MM.1S (cell line): ENCODE measurements around the gene SCP2.

Source experiments
- DNase-seq: peaks from one replicate; pipeline ENCODE4 v3.0.0-alpha.2; 2015
- H2AFZ ChIP-seq: fragments of 300-600 bp; sonication (generic); 2 replicates; pipeline ENCODE4 v1.6.0; 2016; ENCODE audit warnings: antibody characterized with exemption, low read length
- H3F3A ChIP-seq: fragments of 300-600 bp; sonication (generic); 2 replicates; pipeline ENCODE4 v1.6.1; 2016; ENCODE audit warnings: mild to moderate bottlenecking, antibody characterized with exemption, low read length, moderate library complexity, mixed read lengths; ENCODE audit not compliant: insufficient read depth
- H3K27ac ChIP-seq: fragments of 300-600 bp; sonication (generic); 2 replicates; pipeline ENCODE4 v1.5.1; 2016; ENCODE audit warnings: mild to moderate bottlenecking, low read length
- H3K27me3 ChIP-seq: fragments of 300-600 bp; sonication (generic); replicated peaks from 2 replicates; pipeline ENCODE4 v1.6.0; 2016; ENCODE audit warnings: low read length; ENCODE audit not compliant: insufficient read depth
- H3K36me3 ChIP-seq: fragments of 300-600 bp; sonication (generic); replicated peaks from 2 replicates; pipeline ENCODE4 v1.6.1; 2016; ENCODE audit warnings: mild to moderate bottlenecking, low read length, mixed read lengths; ENCODE audit not compliant: insufficient read depth
- H3K4me1 ChIP-seq: fragments of 300-600 bp; sonication (generic); 2 replicates; pipeline ENCODE4 v1.6.1; 2016; ENCODE audit warnings: low read length, mixed read lengths
- H3K4me2 ChIP-seq: fragments of 300-600 bp; sonication (generic); 2 replicates; pipeline ENCODE4 v1.6.0; 2016; ENCODE audit warnings: low read depth, low read length
- H3K4me3 ChIP-seq: fragments of 300-600 bp; sonication (generic); 2 replicates; pipeline ENCODE4 v1.5.1; 2016; ENCODE audit warnings: low read length, mixed read lengths
- H3K79me2 ChIP-seq: fragments of 300-600 bp; sonication (generic); 2 replicates; pipeline ENCODE4 v1.6.1; 2016; ENCODE audit warnings: mixed run types, low read length, mixed read lengths
- H3K9ac ChIP-seq: fragments of 300-600 bp; sonication (generic); 2 replicates; pipeline ENCODE4 v1.6.1; 2016; ENCODE audit warnings: low read length, mixed read lengths
- H3K9me2 ChIP-seq: fragments of 300-600 bp; sonication (generic); replicated peaks from 2 replicates; pipeline ENCODE4 v1.6.1; 2016; ENCODE audit warnings: mild to moderate bottlenecking, low read length, mixed read lengths; ENCODE audit not compliant: insufficient read depth
- H3K9me3 ChIP-seq: fragments of 300-600 bp; sonication (generic); replicated peaks from 2 replicates; pipeline ENCODE4 v1.6.1; 2016; ENCODE audit warnings: mild to moderate bottlenecking, low read length, mixed read lengths; ENCODE audit not compliant: insufficient read depth
- H4K20me1 ChIP-seq: fragments of 300-600 bp; sonication (generic); 2 replicates; pipeline ENCODE4 v1.6.1; 2016; ENCODE audit warnings: mild to moderate bottlenecking, low read length, moderate library complexity, mixed read lengths; ENCODE audit not compliant: insufficient read depth
- EZH2 ChIP-seq: fragments of 300-600 bp; sonication (generic); optimal IDR thresholded peaks from 2 replicates; pipeline ENCODE3; 2017; ENCODE audit warnings: low read depth, mild to moderate bottlenecking, antibody characterized with exemption, low read length, mixed read lengths
- EZH2phosphoT487 ChIP-seq: fragments of 300-600 bp; sonication (generic); IDR thresholded peaks from 2 replicates; pipeline ENCODE4 v1.6.1; 2018; ENCODE audit warnings: antibody characterized with exemption, low read length
- TF ChIP-seq, protein P1 (sequence below): fragments of 300-600 bp; sonication (generic); IDR thresholded peaks from 2 replicates; pipeline ENCODE4 v1.5.1; 2016; ENCODE audit warnings: antibody characterized with exemption, low read length, mixed read lengths

Gene SCP2

DNA sequence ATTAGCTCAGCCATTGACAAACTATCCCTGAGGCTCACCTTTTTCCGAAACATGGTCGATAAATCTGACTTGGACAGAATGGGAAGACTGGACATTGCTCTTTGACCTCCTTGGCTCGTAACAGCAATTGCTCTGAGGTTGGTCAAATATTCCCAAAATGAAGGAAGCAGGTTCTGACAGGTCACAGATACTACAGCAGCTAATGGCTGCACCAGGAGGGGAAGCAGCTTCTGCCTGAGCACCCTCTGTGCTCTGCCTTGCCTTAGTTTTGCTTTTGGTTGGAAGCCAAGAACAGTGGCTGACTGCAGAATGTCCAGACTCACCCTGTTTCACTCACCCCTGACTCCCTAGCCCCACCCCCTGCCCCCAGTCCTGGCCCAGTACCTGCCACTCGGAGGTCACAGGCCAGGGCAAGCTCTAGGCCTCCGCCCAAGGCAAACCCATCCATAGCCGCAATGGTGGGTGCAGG, 20.9 kb upstream of the SCP2 start:
- Histone ChIP-seq H4K20me1 (no peaks in the 10 kb centered on the region), H3K4me2 (no peak overlapping the region), H3K9ac (no peak overlapping the region), H3K27me3 (no peaks in the 10 kb centered on the region), H3K4me3 (no peak overlapping the region), H2AFZ (no peak overlapping the region), H3K36me3 (no peaks in the 10 kb centered on the region), H3K27ac (no peak overlapping the region), H3K4me1 (no peaks in the 10 kb centered on the region), H3K9me3 (no peaks in the 10 kb centered on the region), H3F3A (no peaks in the 10 kb centered on the region), H3K79me2 (no peaks in the 10 kb centered on the region), H3K9me2 (no peaks in the 10 kb centered on the region)
- TF ChIP-seq EZH2phosphoT487 = no peak
- TF ChIP-seq, protein P1, sequence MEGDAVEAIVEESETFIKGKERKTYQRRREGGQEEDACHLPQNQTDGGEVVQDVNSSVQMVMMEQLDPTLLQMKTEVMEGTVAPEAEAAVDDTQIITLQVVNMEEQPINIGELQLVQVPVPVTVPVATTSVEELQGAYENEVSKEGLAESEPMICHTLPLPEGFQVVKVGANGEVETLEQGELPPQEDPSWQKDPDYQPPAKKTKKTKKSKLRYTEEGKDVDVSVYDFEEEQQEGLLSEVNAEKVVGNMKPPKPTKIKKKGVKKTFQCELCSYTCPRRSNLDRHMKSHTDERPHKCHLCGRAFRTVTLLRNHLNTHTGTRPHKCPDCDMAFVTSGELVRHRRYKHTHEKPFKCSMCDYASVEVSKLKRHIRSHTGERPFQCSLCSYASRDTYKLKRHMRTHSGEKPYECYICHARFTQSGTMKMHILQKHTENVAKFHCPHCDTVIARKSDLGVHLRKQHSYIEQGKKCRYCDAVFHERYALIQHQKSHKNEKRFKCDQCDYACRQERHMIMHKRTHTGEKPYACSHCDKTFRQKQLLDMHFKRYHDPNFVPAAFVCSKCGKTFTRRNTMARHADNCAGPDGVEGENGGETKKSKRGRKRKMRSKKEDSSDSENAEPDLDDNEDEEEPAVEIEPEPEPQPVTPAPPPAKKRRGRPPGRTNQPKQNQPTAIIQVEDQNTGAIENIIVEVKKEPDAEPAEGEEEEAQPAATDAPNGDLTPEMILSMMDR = no peak
- TF ChIP-seq EZH2 = no peak
- DNase-seq = no peak

- Histone ChIP-seq H3K4me2 (no peak overlapping the region), H3K9me2 (no peaks in the 10 kb centered on the region), H3K27ac (no peak overlapping the region), H3K4me3 (no peak overlapping the region), H3F3A (no peaks in the 10 kb centered on the region), H3K4me1 (no peaks in the 10 kb centered on the region), H3K79me2 (no peaks in the 10 kb centered on the region), H4K20me1 (no peaks in the 10 kb centered on the region), H3K27me3 (no peaks in the 10 kb centered on the region), H2AFZ (no peak overlapping the region), H3K9ac (no peak overlapping the region), H3K9me3 (no peaks in the 10 kb centered on the region), H3K36me3 (no peaks in the 10 kb centered on the region)
- no peak for DNase-seq
- TF ChIP-seq EZH2 = no peak
- TF ChIP-seq EZH2phosphoT487 = no peak
- TF ChIP-seq, protein P1 = no peak
Measured at GRCh38 chr1:52907068-52907811, 19.8 kb upstream of the SCP2 start.

DNA sequence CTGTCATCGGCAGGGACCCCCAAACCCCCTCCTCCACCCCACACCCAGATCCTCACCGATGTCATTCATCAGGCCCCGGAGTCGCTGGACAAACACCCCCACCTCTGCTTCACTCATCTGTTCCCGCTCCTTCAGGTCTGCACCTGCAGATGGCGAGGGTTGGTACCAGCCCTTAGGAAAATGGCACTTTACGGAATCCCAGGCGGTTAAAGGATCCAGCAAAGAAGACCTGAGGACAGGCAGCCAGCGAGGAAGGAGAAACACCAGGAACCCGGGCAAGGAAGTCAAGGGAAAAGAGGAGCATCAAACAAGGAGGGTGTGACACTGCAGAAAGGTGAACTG, 19.3 kb upstream of the SCP2 start:
- H3K4me3 ChIP-seq = no peak overlapping the region
- H3K36me3 ChIP-seq = no peaks in the 10 kb centered on the region
- no peaks in the 10 kb centered on the region for H3K9me3 ChIP-seq
- DNase-seq = no peak
- no peak for TF ChIP-seq EZH2
- TF ChIP-seq, protein P1 = no peak
- TF ChIP-seq EZH2phosphoT487 = no peak
- no peaks in the 10 kb centered on the region for H3K9me2 ChIP-seq
- H4K20me1 ChIP-seq = no peaks in the 10 kb centered on the region
- H3K9ac ChIP-seq = no peak overlapping the region
- no peaks in the 10 kb centered on the region for H3K27me3 ChIP-seq
- no peak overlapping the region for H2AFZ ChIP-seq
- H3K79me2 ChIP-seq = no peaks in the 10 kb centered on the region
- H3F3A ChIP-seq = no peaks in the 10 kb centered on the region
- H3K4me2 ChIP-seq = no peak overlapping the region
- H3K4me1 ChIP-seq = no peaks in the 10 kb centered on the region
- H3K27ac ChIP-seq = no peak overlapping the region
